CD4-positive, alpha-beta T cell (primary cell): ENCODE data around the gene CADM2. TPM values are rescaled to one million over a fixed set of nuclear protein-coding genes. Genes with fewer than 3 reads are reported as not detected.

Experiments
- ATAC-seq: fragments of 200-7000 bp; cut with Tn5 transposase; one replicate; pipeline ENCODE4 v1.10.0; 2022; ENCODE audit warnings: mild to moderate bottlenecking; ENCODE audit not compliant: poor library complexity
- CTCF ChIA-PET: fragments of 350-600 bp; sonication (Branson Sonifier 250); formaldehyde crosslinking; loops from one replicate; lab custom pipeline; 2021; ENCODE audit warnings: antibody characterized with exemption, inconsistent platforms; lab: Charles Lee
- POLR2A ChIA-PET: fragments of 350-600 bp; sonication (Branson Sonifier 250); formaldehyde crosslinking; loops from one replicate; lab custom pipeline; 2021; ENCODE audit warnings: antibody characterized with exemption, inconsistent platforms; lab: Charles Lee
- DNase-seq, 14 experiments: peaks; one replicate each; pipeline ENCODE4 v3.0.0-alpha.2; 2013 to 2020; ENCODE audit warnings: mixed read lengths in 2 of 14
- H3K27ac ChIP-seq, 2 donors: one replicate each; pipeline versions ENCODE4 v1.5.1 to v1.7.0; 2013; ENCODE audit warnings: low read length in 2 of 2, low read depth in 1 of 2, mild to moderate bottlenecking in 1 of 2
- H3K27me3 ChIP-seq, 2 experiments: 1 replicate in 1 of 2; 2 replicates in 1 of 2; pipeline versions ENCODE4 v1.6.1 to v1.7.0; 2013; ENCODE audit warnings: low read length in 2 of 2, control low read depth in 1 of 2, mild to moderate bottlenecking in 1 of 2, moderate library complexity in 1 of 2; ENCODE audit not compliant: insufficient read depth in 2 of 2, control insufficient read depth in 1 of 2
- H3K36me3 ChIP-seq: one replicate; pipeline ENCODE4 v1.6.1; 2013; ENCODE audit warnings: low read length, control low read depth; ENCODE audit not compliant: insufficient read depth
- H3K4me1 ChIP-seq: one replicate; pipeline ENCODE4 v1.6.1; 2013; ENCODE audit warnings: low read length, control low read depth; ENCODE audit not compliant: insufficient read depth
- H3K4me3 ChIP-seq: one replicate; pipeline ENCODE4 v1.5.1; 2013; ENCODE audit warnings: mild to moderate bottlenecking, low read length, moderate library complexity
- H3K9me3 ChIP-seq, 2 experiments: 1 replicate in 1 of 2; 2 replicates in 1 of 2; pipeline versions ENCODE4 v1.6.1 to v1.7.0; 2013; ENCODE audit warnings: low read length in 2 of 2, mild to moderate bottlenecking in 2 of 2, control low read depth in 1 of 2, moderate library complexity in 1 of 2; ENCODE audit not compliant: control insufficient read depth in 1 of 2, insufficient read depth in 1 of 2
- H3K27ac Mint-ChIP-seq: one replicate; pipeline ENCODE4 v1.8.0; 2020; ENCODE audit warnings: mixed read lengths
- H3K27me3 Mint-ChIP-seq: one replicate; pipeline ENCODE4 v1.8.0; 2021; ENCODE audit warnings: mixed read lengths
- H3K36me3 Mint-ChIP-seq: one replicate; pipeline ENCODE4 v1.8.0; 2021; ENCODE audit warnings: low read depth, mixed read lengths
- H3K4me1 Mint-ChIP-seq: one replicate; pipeline ENCODE4 v1.8.0; 2021; ENCODE audit warnings: low read depth, mixed read lengths
- H3K4me3 Mint-ChIP-seq: one replicate; pipeline ENCODE4 v1.8.0; 2020; ENCODE audit warnings: mild to moderate bottlenecking, mixed read lengths
- H3K9me3 Mint-ChIP-seq: one replicate; pipeline ENCODE4 v1.8.0; 2020; ENCODE audit warnings: mixed read lengths
- intact Hi-C, 2 experiments: fragments of 100-400 bp; cut with DNase I in 1 of 2; cut with micrococcal nuclease in 1 of 2; formaldehyde crosslinking; loops; one replicate each; pipeline versions ENCODE4 v1.15.1 to v1.9.0; 2023 to 2025; cut with DNase I, micrococcal nuclease
- total RNA-seq, 174 experiments: library from RNA in 2 of 174; stranded (reverse) in 2 of 174; gene quantifications; one replicate each; pipeline ENCODE4 v1.2.3 and lab custom pipeline; 2021 to 2026
- TF ChIP-seq, protein P1 (sequence below): fragments of 200-600 bp; IDR thresholded peaks from one replicate; pipeline ENCODE4 v1.8.0; 2022; ENCODE audit warnings: antibody characterized with exemption, mild to moderate bottlenecking

CADM2 gene
- total RNA-seq, 2 experiments from 2014 or later = 0.03 to 0.11 TPM

DNA sequence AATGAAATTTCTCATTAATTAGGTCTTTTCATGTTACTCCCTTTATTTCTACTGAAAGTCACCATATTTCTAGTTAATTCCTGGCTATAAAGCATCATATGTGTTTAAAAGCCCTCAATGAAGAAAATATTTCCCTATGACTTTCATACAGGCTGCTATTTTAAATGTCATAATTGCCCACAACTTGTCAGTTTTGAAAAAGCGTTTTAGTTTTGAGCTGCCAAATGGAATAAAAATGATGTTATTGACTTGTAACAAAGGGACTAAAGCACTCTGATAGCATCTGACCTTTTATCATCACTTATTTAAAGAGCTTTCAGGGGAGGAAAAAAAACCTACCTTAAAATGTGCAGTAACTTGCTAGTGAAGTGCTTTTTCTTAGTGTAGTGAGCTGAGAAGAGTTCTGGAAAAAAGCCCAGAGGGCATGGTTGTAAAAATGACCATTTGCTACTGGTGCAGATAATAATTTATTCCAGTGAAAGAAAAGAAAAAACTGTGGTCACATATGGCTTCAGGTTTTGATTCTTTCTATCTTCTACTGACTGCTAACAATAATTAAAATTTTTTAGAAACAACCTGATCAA lies 877.2 kb downstream of the CADM2 start:
- DNase-seq = no peak
- intact Hi-C loops = loop anchor here in 1 of 2 experiments (10.0 kb wide), 1 partner anchor 61 kb away; no protein-coding TSS in a partner anchor
- H3K36me3 ChIP-seq = no peaks in the 10 kb centered on the region
- TF ChIP-seq, protein P1, sequence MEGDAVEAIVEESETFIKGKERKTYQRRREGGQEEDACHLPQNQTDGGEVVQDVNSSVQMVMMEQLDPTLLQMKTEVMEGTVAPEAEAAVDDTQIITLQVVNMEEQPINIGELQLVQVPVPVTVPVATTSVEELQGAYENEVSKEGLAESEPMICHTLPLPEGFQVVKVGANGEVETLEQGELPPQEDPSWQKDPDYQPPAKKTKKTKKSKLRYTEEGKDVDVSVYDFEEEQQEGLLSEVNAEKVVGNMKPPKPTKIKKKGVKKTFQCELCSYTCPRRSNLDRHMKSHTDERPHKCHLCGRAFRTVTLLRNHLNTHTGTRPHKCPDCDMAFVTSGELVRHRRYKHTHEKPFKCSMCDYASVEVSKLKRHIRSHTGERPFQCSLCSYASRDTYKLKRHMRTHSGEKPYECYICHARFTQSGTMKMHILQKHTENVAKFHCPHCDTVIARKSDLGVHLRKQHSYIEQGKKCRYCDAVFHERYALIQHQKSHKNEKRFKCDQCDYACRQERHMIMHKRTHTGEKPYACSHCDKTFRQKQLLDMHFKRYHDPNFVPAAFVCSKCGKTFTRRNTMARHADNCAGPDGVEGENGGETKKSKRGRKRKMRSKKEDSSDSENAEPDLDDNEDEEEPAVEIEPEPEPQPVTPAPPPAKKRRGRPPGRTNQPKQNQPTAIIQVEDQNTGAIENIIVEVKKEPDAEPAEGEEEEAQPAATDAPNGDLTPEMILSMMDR = no peak
- H3K9me3 ChIP-seq = peaks cover 0 to 6% of the 10 kb centered on the region in 2 experiments
- H3K27ac ChIP-seq = no peak overlapping the region
- H3K27me3 ChIP-seq = no peaks in the 10 kb centered on the region
- H3K4me1 ChIP-seq = no peaks in the 10 kb centered on the region
- CTCF ChIA-PET = no interaction called here
- no peak overlapping the region for H3K4me3 ChIP-seq
- POLR2A ChIA-PET = interaction anchor here (0.6 kb wide), 1 partner anchor 52 kb away, joined by 3 read pairs; no protein-coding TSS in a partner anchor
- ATAC-seq = no peak
- Mint-ChIP-seq H3K4me3 (no peak overlapping the region), H3K27me3 (no peaks in the 10 kb centered on the region), H3K4me1 (no peaks in the 10 kb centered on the region), H3K9me3 (peaks cover 13% of the 10 kb centered on the region), H3K27ac (no peak overlapping the region), H3K36me3 (no peaks in the 10 kb centered on the region)

DNA sequence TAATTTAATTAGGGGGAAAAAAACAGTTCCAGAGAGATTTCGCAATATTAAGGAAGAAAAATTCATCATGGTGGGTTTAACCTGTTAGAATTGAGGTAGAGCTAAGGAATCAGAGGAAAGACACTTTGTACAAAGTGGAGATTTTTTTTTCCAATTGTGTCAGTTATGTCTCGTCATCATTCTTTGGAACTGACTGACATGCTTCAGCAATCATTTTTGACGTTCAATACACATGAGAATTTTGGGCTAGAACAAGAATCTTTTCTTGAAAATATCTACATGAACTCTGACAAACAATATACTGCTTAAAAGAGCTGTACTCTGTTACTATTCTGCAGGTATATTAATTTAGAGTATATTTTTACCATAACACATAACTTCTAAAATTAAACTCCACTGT lies 878.6 kb downstream of the CADM2 start:
- ChIA-PET POLR2A (no interaction called here), CTCF (no interaction called here)
- no peak overlapping the region for H3K27ac Mint-ChIP-seq

DNA sequence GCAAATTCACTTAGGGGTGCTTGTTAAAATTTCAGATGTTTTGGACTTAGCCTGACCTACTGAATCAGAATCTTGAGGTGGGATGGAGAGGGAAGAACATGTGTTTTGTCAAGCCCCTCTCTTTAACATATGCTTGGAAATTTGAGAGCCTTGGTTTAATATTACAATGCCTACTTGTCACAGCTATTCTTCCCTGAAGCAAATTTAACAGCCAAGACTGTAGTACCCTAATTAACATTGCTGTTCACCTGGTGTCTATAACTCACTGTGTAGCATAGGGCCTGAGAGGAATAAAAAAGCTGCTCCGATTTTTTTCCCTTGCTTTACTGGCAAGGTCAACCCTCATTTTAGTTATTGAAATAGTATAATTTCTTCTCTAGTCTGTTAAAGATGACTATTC lies 880.1 kb downstream of the CADM2 start:
- ChIA-PET POLR2A (no interaction called here), CTCF (no interaction called here)
- Histone ChIP-seq H3K4me1 (no peaks in the 10 kb centered on the region), H3K27me3 (no peaks in the 10 kb centered on the region), H3K36me3 (no peaks in the 10 kb centered on the region), H3K27ac (no peak overlapping the region), H3K9me3 (peaks cover 0 to 6% of the 10 kb centered on the region in 2 experiments), H3K4me3 (no peak overlapping the region)
- Mint-ChIP-seq H3K36me3 (no peaks in the 10 kb centered on the region), H3K4me1 (no peaks in the 10 kb centered on the region), H3K27ac (no peak overlapping the region), H3K4me3 (no peak overlapping the region), H3K27me3 (no peaks in the 10 kb centered on the region), H3K9me3 (peaks cover 12% of the 10 kb centered on the region)
- no peak for DNase-seq
- ATAC-seq = no peak
- intact Hi-C loops = loop anchor here in 1 of 2 experiments (10.0 kb wide), 1 partner anchor 64 kb away; no protein-coding TSS in a partner anchor
- TF ChIP-seq, protein P1 = no peak

More for the DNA sequence above, 878.6 kb downstream of the CADM2 start:
- Mint-ChIP-seq H3K9me3 (peaks cover 12% of the 10 kb centered on the region), H3K4me1 (no peaks in the 10 kb centered on the region), H3K27me3 (no peaks in the 10 kb centered on the region), H3K4me3 (no peak overlapping the region), H3K36me3 (no peaks in the 10 kb centered on the region)
- no peaks in the 10 kb centered on the region for H3K36me3 ChIP-seq
- peaks cover 0 to 6% of the 10 kb centered on the region in 2 experiments for H3K9me3 ChIP-seq
- H3K4me3 ChIP-seq = no peak overlapping the region
- TF ChIP-seq, protein P1 = no peak
- intact Hi-C loops = loop anchor here in 1 of 2 experiments (10.0 kb wide), 1 partner anchor 63 kb away; no protein-coding TSS in a partner anchor
- ATAC-seq (no peak), DNase-seq (no peak)
- H3K4me1 ChIP-seq = no peaks in the 10 kb centered on the region
- H3K27me3 ChIP-seq = no peaks in the 10 kb centered on the region
- no peak overlapping the region for H3K27ac ChIP-seq
